AG09309 (cell line): ENCODE measurements around the gene ABHD3.
A peak's percentile ranks its signal among the peaks of the same experiment; 100 is the strongest.

Source experiments
- DNase-seq: peaks from one replicate; pipeline ENCODE4 v3.0.0-alpha.2; 2010; ENCODE audit warnings: low read depth
- H3K4me3 ChIP-seq: 2 replicates; pipeline ENCODE4 v1.5.1; 2011; ENCODE audit warnings: mild to moderate bottlenecking, low read depth, low read length, moderate library complexity; ENCODE audit not compliant: control insufficient read depth
- TF ChIP-seq, protein P1 (sequence below): IDR thresholded peaks from 2 replicates; pipeline ENCODE4 v1.5.1; 2011; ENCODE audit warnings: mild to moderate bottlenecking, low read depth, low read length, inconsistent platforms; ENCODE audit not compliant: insufficient read depth, control insufficient read depth; ENCODE audit errors: missing control alignments

Gene ABHD3, protein sequence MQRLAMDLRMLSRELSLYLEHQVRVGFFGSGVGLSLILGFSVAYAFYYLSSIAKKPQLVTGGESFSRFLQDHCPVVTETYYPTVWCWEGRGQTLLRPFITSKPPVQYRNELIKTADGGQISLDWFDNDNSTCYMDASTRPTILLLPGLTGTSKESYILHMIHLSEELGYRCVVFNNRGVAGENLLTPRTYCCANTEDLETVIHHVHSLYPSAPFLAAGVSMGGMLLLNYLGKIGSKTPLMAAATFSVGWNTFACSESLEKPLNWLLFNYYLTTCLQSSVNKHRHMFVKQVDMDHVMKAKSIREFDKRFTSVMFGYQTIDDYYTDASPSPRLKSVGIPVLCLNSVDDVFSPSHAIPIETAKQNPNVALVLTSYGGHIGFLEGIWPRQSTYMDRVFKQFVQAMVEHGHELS

GRCh38 chr18:21704603-21705364 lies at the start of gene ABHD3:
ABHD3 (minus strand) TSS chr18:21704774; CDS start chr18:21704665, 109 bp downstream.
- TF ChIP-seq, protein P1, sequence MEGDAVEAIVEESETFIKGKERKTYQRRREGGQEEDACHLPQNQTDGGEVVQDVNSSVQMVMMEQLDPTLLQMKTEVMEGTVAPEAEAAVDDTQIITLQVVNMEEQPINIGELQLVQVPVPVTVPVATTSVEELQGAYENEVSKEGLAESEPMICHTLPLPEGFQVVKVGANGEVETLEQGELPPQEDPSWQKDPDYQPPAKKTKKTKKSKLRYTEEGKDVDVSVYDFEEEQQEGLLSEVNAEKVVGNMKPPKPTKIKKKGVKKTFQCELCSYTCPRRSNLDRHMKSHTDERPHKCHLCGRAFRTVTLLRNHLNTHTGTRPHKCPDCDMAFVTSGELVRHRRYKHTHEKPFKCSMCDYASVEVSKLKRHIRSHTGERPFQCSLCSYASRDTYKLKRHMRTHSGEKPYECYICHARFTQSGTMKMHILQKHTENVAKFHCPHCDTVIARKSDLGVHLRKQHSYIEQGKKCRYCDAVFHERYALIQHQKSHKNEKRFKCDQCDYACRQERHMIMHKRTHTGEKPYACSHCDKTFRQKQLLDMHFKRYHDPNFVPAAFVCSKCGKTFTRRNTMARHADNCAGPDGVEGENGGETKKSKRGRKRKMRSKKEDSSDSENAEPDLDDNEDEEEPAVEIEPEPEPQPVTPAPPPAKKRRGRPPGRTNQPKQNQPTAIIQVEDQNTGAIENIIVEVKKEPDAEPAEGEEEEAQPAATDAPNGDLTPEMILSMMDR, result peak; percentile 43
- peak within 1 kb of the TSS; percentile 84 for H3K4me3 ChIP-seq
- peak; percentile 35 for DNase-seq

DNA sequence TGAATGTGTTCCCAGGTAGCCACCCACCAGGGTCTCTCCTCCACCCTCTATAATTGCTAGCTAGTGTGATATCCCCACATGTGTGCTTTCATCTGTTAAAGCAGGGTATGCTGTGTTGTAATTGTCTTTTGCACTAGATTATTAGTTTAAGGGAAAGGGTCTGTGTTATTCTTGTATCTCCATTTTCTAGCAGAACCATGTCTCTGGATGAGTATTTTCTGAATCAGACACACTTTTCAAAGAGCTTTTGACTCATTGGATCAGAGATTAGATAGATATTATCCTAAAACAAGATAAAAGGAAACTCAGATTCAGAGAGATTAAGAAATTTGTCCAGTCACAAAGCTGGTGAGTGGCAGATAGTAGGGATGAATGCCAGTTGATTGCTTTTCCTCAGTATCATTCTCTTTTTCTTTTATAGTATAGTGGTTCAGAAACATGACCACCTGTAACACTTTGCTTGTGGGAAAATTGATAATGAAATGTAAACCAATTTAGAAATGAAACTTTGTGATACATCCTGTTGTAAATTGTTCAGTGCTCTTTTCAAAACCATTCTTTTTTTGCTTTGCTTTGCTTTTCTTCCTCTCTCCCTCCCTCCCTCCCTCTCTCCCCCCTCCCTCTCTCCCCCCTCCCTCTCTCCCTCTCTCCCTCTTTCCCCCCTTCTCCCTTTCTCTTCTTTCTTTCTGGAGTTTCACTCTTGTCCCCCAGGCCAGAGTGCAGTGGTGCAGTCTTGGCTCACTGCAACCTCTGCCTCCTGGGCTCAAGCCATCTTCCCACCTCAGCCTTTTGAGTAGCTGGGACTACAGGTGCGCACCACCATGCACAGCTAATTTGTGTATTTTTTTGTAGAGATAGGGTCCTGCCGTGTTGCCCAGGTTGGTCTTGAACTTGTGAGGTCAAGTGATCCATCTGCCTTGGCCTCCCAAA lies 43.5 kb upstream of the ABHD3 start:
- TF ChIP-seq, protein P1, result no peak
- H3K4me3 ChIP-seq, result no peak overlapping the region
- DNase-seq, result no peak

GRCh38 chr18:21747268-21747667 lies 42.7 kb upstream of the ABHD3 start:
- TF ChIP-seq, protein P1, result no peak
- no peak overlapping the region for H3K4me3 ChIP-seq

GRCh38 chr18:21745231-21745630 lies 40.7 kb upstream of the ABHD3 start:
- no peak for DNase-seq

More at GRCh38 chr18:21747268-21747667, 42.7 kb upstream of the ABHD3 start:
- no peak for DNase-seq

DNA sequence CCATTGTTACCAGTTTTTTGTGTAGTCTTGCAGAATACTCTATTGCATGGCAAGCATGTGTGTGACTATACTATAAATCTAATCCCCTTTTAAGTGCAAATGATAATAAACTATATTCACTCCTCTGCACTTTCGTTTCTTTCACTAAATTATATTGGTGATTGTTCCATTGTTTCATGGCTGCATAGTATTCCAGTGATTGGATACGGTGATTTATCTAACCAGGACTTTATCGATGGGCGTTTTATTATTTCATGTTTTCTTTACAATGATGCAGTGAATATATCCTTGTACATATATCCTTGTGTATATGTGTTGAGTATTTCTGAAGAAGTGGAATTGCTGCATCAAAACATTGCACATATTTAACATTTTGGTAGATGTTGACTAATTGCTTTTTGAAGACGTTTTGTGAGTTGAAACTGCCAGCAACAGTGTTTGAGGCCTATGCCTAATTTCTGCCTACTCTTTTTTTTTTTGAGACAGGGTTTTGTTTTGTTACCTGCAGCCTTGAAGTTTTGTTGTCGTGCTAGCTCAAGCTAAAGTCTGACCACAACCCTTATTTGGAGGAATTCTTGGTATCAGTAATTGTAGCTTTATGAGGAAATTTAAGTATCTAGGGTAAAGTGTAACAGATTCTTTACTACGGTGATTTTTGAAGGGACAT lies 38.7 kb upstream of the ABHD3 start:
- DNase-seq, result no peak
- no peak overlapping the region for H3K4me3 ChIP-seq
- TF ChIP-seq, protein P1, result no peak

More at GRCh38 chr18:21745231-21745630, 40.7 kb upstream of the ABHD3 start:
- TF ChIP-seq, protein P1, result no peak
- H3K4me3 ChIP-seq, result no peak overlapping the region
